H9 (cell line): ENCODE data around the gene CLUH. TPM values are rescaled to one million over a fixed set of nuclear protein-coding genes. Genes with fewer than 3 reads are reported as not detected.

ENCODE experiments used
- DNase-seq: peaks from one replicate; pipeline ENCODE4 v3.0.0-alpha.2; 2017
- H2AFZ ChIP-seq: one replicate; pipeline ENCODE4 v1.6.1; 2013; ENCODE audit warnings: mild to moderate bottlenecking, low read length, control low read depth, moderate library complexity
- H2AK5ac ChIP-seq: 2 replicates; pipeline ENCODE4 v1.6.1; 2013; ENCODE audit warnings: low read length, control low read depth, mixed read lengths; ENCODE audit not compliant: insufficient read length
- H2BK120ac ChIP-seq: one replicate; pipeline ENCODE4 v1.6.1; 2013; ENCODE audit warnings: low read depth, mild to moderate bottlenecking, low read length, control low read depth, inconsistent platforms; ENCODE audit not compliant: poor library complexity, severe bottlenecking
- H2BK12ac ChIP-seq: 2 replicates; pipeline ENCODE4 v1.6.1; 2013; ENCODE audit warnings: low read length, control low read depth, mixed read lengths, low read depth; ENCODE audit not compliant: insufficient read length
- H2BK15ac ChIP-seq: 2 replicates; pipeline ENCODE4 v1.6.1; 2013; ENCODE audit warnings: low read depth, low read length, control low read depth
- H2BK20ac ChIP-seq: one replicate; pipeline ENCODE4 v1.6.1; 2013; ENCODE audit warnings: low read depth, mild to moderate bottlenecking, low read length, control low read depth, inconsistent platforms; ENCODE audit not compliant: poor library complexity, severe bottlenecking
- H2BK5ac ChIP-seq: 2 replicates; pipeline ENCODE4 v1.6.1; 2013; ENCODE audit warnings: low read length, control low read depth, mixed read lengths; ENCODE audit not compliant: insufficient read length
- H3K14ac ChIP-seq: 2 replicates; pipeline ENCODE4 v1.6.1; 2013; ENCODE audit warnings: low read length, control low read depth; ENCODE audit not compliant: insufficient read depth
- H3K18ac ChIP-seq: 2 replicates; pipeline ENCODE4 v1.6.1; 2013; ENCODE audit warnings: low read depth, mild to moderate bottlenecking, mixed read lengths, low read length, control low read depth; ENCODE audit not compliant: insufficient read length
- H3K23ac ChIP-seq: 2 replicates; pipeline ENCODE4 v1.6.1; 2013; ENCODE audit warnings: low read length, control low read depth, mixed read lengths, low read depth; ENCODE audit not compliant: insufficient read length
- H3K23me2 ChIP-seq: 2 replicates; pipeline ENCODE4 v1.6.1; 2013; ENCODE audit warnings: low read depth, mild to moderate bottlenecking, mixed read lengths, low read length, control low read depth; ENCODE audit not compliant: insufficient read length, poor library complexity, severe bottlenecking
- H3K27ac ChIP-seq: 2 replicates; pipeline ENCODE4 v1.5.1; 2013; ENCODE audit warnings: low read length, control low read depth, mixed read lengths, low read depth; ENCODE audit not compliant: insufficient read length
- H3K27me3 ChIP-seq: 2 replicates; pipeline ENCODE4 v1.6.1; 2013; ENCODE audit warnings: low read length, control low read depth, inconsistent platforms; ENCODE audit not compliant: insufficient read depth
- H3K4ac ChIP-seq: 2 replicates; pipeline ENCODE4 v1.6.1; 2013; ENCODE audit warnings: low read depth, mild to moderate bottlenecking, control low read depth, inconsistent platforms, low read length, moderate library complexity
- H3K4me1 ChIP-seq: 2 replicates; pipeline ENCODE4 v1.6.1; 2013; ENCODE audit warnings: low read length, control low read depth, inconsistent platforms; ENCODE audit not compliant: insufficient read depth
- H3K4me2 ChIP-seq: 2 replicates; pipeline ENCODE4 v1.6.1; 2013; ENCODE audit warnings: low read length, control low read depth, mixed read lengths; ENCODE audit not compliant: insufficient read length, insufficient read depth
- H3K56ac ChIP-seq: 2 replicates; pipeline ENCODE4 v1.6.1; 2013; ENCODE audit warnings: low read depth, mild to moderate bottlenecking, mixed read lengths, low read length, control low read depth; ENCODE audit not compliant: insufficient read length
- H3K79me1 ChIP-seq: 2 replicates; pipeline ENCODE4 v1.6.1; 2013; ENCODE audit warnings: low read depth, mild to moderate bottlenecking, moderate library complexity, low read length, control low read depth, inconsistent platforms; ENCODE audit not compliant: insufficient read depth, poor library complexity, severe bottlenecking
- H3K79me2 ChIP-seq: 2 replicates; pipeline ENCODE4 v1.6.1; 2013; ENCODE audit warnings: low read length, control low read depth, inconsistent platforms; ENCODE audit not compliant: insufficient read depth
- H3K9ac ChIP-seq: 2 replicates; pipeline ENCODE4 v1.6.1; 2013; ENCODE audit warnings: low read length, control low read depth, mixed read lengths; ENCODE audit not compliant: insufficient read length; ENCODE audit errors: extremely low read depth
- H3K9me3 ChIP-seq: one replicate; pipeline ENCODE4 v1.6.1; 2013; ENCODE audit warnings: low read depth, low read length, inconsistent platforms; ENCODE audit not compliant: control insufficient read depth
- H3T11ph ChIP-seq: one replicate; pipeline ENCODE4 v1.6.1; 2013; ENCODE audit warnings: mild to moderate bottlenecking, low read length, control low read depth, inconsistent platforms
- H4K20me1 ChIP-seq: one replicate; pipeline ENCODE4 v1.6.1; 2013; ENCODE audit not compliant: control insufficient read depth, insufficient read length, insufficient read depth
- H4K5ac ChIP-seq: 2 replicates; pipeline ENCODE4 v1.6.1; 2013; ENCODE audit warnings: low read depth, mild to moderate bottlenecking, mixed read lengths, low read length, control low read depth; ENCODE audit not compliant: insufficient read length
- H4K8ac ChIP-seq: replicated peaks from 2 replicates; pipeline ENCODE4 v1.6.1; 2013; ENCODE audit warnings: low read length, control low read depth, mixed read lengths, low read depth; ENCODE audit not compliant: insufficient read length
- H4K91ac ChIP-seq: 2 replicates; pipeline ENCODE4 v1.6.1; 2013; ENCODE audit warnings: low read depth, mild to moderate bottlenecking, moderate library complexity, mixed read lengths, low read length, control low read depth; ENCODE audit not compliant: insufficient read length
- H3K27ac Mint-ChIP-seq, 3 experiments: 2 replicates in 2 of 3; 3 replicates in 1 of 3; pipeline ENCODE4 v1.8.0; 2020 to 2021; ENCODE audit warnings: mixed read lengths in 3 of 3, mild to moderate bottlenecking in 1 of 3, moderate library complexity in 1 of 3
- H3K27me3 Mint-ChIP-seq: 2 replicates; pipeline ENCODE4 v1.8.0; 2021; ENCODE audit warnings: low read depth, mild to moderate bottlenecking, moderate library complexity, mixed read lengths
- H3K36me3 Mint-ChIP-seq, 3 experiments: 2 replicates in 2 of 3; 3 replicates in 1 of 3; pipeline ENCODE4 v1.8.0; 2020 to 2021; ENCODE audit warnings: low read depth in 3 of 3, mixed read lengths in 3 of 3; ENCODE audit not compliant: insufficient read depth in 1 of 3
- H3K4me1 Mint-ChIP-seq, 2 experiments: 2 replicates each; pipeline ENCODE4 v1.8.0; 2020; ENCODE audit warnings: mixed read lengths in 2 of 2
- H3K4me3 Mint-ChIP-seq, 2 experiments: 2 replicates in 1 of 2; 3 replicates in 1 of 2; pipeline ENCODE4 v1.8.0; 2020 to 2021; ENCODE audit warnings: mild to moderate bottlenecking in 2 of 2, mixed read lengths in 2 of 2, moderate library complexity in 1 of 2
- H3K9me3 Mint-ChIP-seq, 2 experiments: 2 replicates in 1 of 2; 3 replicates in 1 of 2; pipeline ENCODE4 v1.8.0; 2020; ENCODE audit warnings: mild to moderate bottlenecking in 2 of 2, mixed read lengths in 2 of 2, moderate library complexity in 1 of 2
- CTCF ChIP-seq: fragments of 200-600 bp; sonication (generic); conservative IDR thresholded peaks from 3 replicates; pipeline ENCODE4 v1.8.0; 2021; ENCODE audit warnings: antibody characterized with exemption, mild to moderate bottlenecking
- WGBS: extraction: QIAGEN DNeasy Blood & Tissue Kit; methylation state at CpG from one replicate; pipeline ENCODE4 v1.1.7; 2013; ENCODE audit warnings: missing lambda C conversion rate, low lambda C conversion rate, mixed read lengths; ENCODE audit not compliant: insufficient read length; ENCODE audit errors: extremely low coverage; 5-methylcytosine and 5-hydroxymethylcytosine counted together
- total RNA-seq: library from RNA; stranded (reverse); gene quantifications from 2 replicates; pipeline ENCODE4 v1.2.1, GENCODE V29; 2021

CLUH gene
- total RNA-seq, 1 experiment from 2014 or later = 91.3 TPM

- Histone ChIP-seq H3K4ac (no peak overlapping the region), H3T11ph (no peak overlapping the region), H3K4me2 (no peak overlapping the region), H3K56ac (no peak overlapping the region), H2BK20ac (no peak overlapping the region), H4K5ac (no peak overlapping the region), H2AFZ (no peak overlapping the region), H3K4me1 (peaks cover 4% of the 10 kb centered on the region; the same call in 1 of the 2 replicates), H2BK5ac (no peak overlapping the region), H3K23me2 (peaks cover 13% of the 10 kb centered on the region), H4K91ac (no peak overlapping the region), H3K79me1 (no peaks in the 10 kb centered on the region), H4K8ac (no peak overlapping the region), H2BK120ac (no peak overlapping the region), H4K20me1 (no peaks in the 10 kb centered on the region), H3K27me3 (no peaks in the 10 kb centered on the region; the same call in 1 of the 2 replicates), H3K9me3 (no peaks in the 10 kb centered on the region), H3K23ac (no peak overlapping the region), H3K79me2 (peaks cover 17% of the 10 kb centered on the region; the same call in 1 of the 2 replicates), H2AK5ac (no peak overlapping the region), H2BK15ac (no peak overlapping the region), H3K9ac (no peak overlapping the region), H2BK12ac (no peak overlapping the region), H3K27ac (no peak overlapping the region), H3K18ac (no peak overlapping the region), H3K14ac (no peak overlapping the region)
- TF ChIP-seq CTCF = peak; percentile 76
- Mint-ChIP-seq H3K9me3 (no peaks in the 10 kb centered on the region; a peak in 1 of 5 replicates), H3K27ac (peak overlapping the region in 1 of 3 experiments; percentile 89; a peak in 1 of 7 replicates), H3K27me3 (peaks cover 16% of the 10 kb centered on the region), H3K36me3 (peaks cover 0 to 19% (median 7%) of the 10 kb centered on the region in 3 experiments; a peak in 4 of 7 replicates), H3K4me1 (peaks cover 47 to 61% of the 10 kb centered on the region in 2 experiments), H3K4me3 (no peak overlapping the region)
- no CpG with 5 or more reads among the region's 13 CpGs for WGBS
- peak; percentile 82 for DNase-seq
These were observed 3.6 kb downstream of the CLUH start for GRCh38 chr17:2707721-2708584.
